ENCODE data around the gene HSDL2.
"Not testable (repeated sequence)": the region's sequence is repeated elsewhere in the genome, so short reads cannot be mapped to it uniquely, and the experiment has no call there.

Gene HSDL2

DNA sequence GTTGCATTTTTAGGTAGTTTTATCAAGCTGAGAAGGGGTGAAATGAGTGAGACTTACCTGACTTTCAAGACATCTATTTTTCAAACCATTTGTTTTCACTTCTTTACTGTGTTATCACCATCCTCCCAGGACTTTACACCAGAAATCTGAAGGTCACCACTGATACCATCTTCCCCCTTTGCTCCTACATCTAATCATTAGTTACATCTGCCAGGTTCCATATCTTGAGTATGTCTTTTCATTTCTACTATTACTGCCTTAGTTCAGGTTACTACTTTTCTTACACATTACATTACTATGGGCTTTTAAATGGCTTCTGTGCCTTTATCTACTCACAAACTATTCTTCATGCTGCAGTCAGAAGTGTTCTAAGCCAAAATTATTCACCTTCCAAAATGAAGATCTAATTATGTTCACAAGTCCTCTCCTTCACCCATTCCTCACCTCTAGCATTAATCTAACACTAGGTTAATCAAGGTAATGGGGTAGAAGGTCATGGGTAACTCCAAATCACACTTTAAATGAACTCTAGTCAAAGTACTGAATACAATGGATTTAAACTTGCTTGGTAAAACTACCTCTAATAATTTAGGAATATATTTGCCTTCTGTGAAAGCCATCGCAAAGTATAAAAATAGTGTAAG is 2.1 kb upstream of the HSDL2 start:
- Histone ChIP-seq H3K9me3 (ENCODE audit: control insufficient read depth, insufficient read depth, low read length) (no peaks in the 10 kb centered on the region), H3K9ac (ENCODE audit: low read depth, low read length) (peak overlapping the region; percentile 96), H3K36me3 (ENCODE audit: insufficient read depth, low read length) (peaks cover 3% of the 10 kb centered on the region; the same call in 1 of the 2 replicates), H3K4me1 (ENCODE audit: insufficient read depth, low read length) (no peaks in the 10 kb centered on the region)

DNA sequence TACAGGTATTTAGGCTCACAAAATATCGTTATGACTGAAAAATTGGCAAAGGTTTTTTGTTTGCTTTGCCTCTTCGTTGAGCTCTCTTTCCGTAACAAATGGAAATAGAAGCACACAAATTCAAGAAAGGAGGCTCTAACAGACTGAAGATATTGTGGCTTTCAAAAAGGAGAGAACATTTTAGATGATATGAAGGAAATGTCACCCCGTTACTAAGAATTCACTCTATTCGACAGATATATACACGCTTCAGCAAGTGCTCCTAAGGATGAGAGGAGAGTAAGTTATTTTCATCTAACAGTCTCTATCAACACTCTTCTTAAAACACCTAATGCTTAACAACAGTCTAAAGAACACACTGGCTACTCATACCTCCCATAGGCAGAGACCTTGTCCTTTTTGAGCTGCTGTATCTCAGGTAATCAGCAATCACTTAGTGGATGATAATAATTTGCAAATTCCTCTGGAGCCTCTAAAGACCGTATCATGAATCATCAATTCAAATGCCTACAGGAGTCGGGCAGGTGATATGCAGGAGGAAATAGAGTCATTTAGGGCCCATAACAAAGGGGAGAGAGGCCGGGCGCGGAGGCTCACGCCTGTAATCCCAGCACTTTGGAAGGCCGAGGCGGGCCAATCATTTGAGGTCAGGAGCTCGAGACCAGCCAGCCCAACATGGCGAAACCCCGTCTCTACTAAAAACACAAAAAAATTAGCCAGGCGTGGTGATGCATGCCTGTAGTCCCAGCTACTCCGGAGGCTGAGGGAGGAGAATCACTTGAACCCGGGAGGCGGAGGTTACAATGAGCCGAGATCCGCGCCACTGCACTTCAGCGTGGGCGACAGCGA is 1.4 kb upstream of the HSDL2 start:
- Histone ChIP-seq H3K36me3 (ENCODE audit: insufficient read depth, low read length) (0 out of 2 replicates have a peak, but pooled peaks cover 3% of the 10 kb centered on the region), H3K9me3 (ENCODE audit: control insufficient read depth, insufficient read depth, low read length) (no peaks in the 10 kb centered on the region), H3K4me1 (ENCODE audit: insufficient read depth, low read length) (no peaks in the 10 kb centered on the region), H3K9ac (ENCODE audit: low read depth, low read length) (peak overlapping the region; percentile 96)

DNA sequence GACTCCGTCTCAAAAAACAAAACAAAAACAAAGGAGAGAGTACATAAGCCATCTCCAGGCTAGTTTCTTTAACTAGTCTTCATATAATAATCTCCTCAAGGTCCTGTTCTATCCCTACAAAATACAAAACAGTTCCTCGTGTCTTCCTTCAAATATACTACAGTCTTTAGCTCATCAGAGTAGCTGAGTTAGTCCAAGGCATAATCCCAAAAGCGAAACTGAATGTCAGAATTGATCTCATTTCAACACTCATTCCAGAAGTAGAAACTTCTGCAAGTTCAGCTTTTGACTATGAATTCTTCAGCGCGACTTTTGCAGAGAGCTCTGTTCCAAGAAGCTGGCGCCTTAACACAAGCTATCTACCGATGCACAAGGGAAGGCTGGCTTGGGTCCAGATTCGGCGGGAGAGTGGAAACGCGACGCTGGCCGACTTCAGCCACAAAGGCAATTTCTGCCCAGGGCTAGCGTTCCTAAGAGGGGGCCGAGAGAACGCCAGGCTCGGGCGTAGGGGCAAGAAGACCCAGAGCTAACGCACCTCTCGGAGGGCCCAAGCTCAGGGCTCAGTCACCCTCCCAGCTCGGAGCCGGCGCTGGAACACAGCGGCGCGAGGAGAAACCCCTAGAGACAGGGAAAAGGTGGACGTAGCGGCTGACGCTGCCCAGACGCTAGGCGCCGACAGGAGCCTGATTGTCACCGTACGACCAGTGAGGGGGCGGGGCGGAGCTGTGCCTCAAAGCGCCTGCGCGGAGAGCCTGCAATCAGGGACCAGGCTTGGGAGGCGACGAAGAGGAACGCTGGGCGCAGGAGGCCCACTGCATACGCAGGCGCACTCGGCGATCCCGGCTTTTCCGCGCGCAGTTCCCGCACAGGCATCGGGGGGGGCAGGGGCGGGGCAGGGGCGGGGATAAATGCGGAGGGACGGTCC is 469 bp upstream of the HSDL2 start:
- 0 out of 2 replicates have a peak, but pooled peaks cover 3% of the 10 kb centered on the region for H3K36me3 ChIP-seq (ENCODE audit: insufficient read depth, low read length)
- no peaks in the 10 kb centered on the region for H3K4me1 ChIP-seq (ENCODE audit: insufficient read depth, low read length)
- H3K9ac ChIP-seq (ENCODE audit: low read depth, low read length) = peak overlapping the region; percentile 96
- H3K9me3 ChIP-seq (ENCODE audit: control insufficient read depth, insufficient read depth, low read length) = no peaks in the 10 kb centered on the region

DNA sequence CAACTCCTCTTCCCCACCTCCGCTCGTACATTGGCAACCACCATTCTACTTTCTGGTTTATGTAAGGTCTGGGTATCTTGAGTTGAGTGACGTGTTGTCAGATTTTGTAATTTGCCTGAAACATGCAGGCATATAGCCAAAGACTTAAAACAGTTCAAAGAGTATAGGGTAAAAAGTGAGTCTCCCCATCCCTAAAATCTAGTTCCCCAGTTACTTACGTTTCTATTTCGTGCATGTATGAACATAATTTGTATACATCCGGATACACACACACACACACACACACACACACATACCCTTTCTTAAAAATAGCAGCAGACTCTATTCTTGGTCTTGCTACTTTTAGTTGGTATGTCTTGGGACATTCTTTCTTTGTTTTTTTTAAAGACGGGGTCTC is 915 bp downstream of the HSDL2 start:
- Histone ChIP-seq H3K9ac (ENCODE audit: low read depth, low read length) (peak overlapping the region; percentile 84), H3K4me1 (ENCODE audit: insufficient read depth, low read length) (no peaks in the 10 kb centered on the region), H3K9me3 (ENCODE audit: control insufficient read depth, insufficient read depth, low read length) (no peaks in the 10 kb centered on the region), H3K36me3 (ENCODE audit: insufficient read depth, low read length) (0 out of 2 replicates have a peak, but pooled peaks cover 3% of the 10 kb centered on the region)

DNA sequence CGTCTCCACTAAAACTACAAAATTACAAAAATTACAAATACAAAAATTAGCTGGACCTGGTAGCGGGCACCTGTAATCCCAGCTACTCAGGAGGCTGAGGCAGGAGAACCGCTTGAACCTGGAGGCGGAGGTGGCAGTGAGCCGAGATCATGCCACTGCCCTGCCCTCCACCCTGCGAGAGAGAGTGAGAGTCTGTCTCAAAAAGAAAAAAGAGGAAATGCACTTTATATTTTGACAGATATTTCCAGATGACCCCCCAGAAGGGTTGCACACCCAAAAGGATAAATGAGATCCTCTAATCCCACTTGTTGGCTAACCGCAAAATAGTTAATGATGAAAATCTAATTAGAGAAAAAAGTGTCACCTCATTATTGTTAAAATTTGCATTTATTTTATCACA is 2.2 kb downstream of the HSDL2 start:
- no peak overlapping the region for H3K9ac ChIP-seq (ENCODE audit: low read depth, low read length)
- H3K4me1 ChIP-seq (ENCODE audit: insufficient read depth, low read length) = no peaks in the 10 kb centered on the region
- H3K36me3 ChIP-seq (ENCODE audit: insufficient read depth, low read length) = no peaks in the 10 kb centered on the region
- H3K9me3 ChIP-seq (ENCODE audit: control insufficient read depth, insufficient read depth, low read length) = no peaks in the 10 kb centered on the region

DNA sequence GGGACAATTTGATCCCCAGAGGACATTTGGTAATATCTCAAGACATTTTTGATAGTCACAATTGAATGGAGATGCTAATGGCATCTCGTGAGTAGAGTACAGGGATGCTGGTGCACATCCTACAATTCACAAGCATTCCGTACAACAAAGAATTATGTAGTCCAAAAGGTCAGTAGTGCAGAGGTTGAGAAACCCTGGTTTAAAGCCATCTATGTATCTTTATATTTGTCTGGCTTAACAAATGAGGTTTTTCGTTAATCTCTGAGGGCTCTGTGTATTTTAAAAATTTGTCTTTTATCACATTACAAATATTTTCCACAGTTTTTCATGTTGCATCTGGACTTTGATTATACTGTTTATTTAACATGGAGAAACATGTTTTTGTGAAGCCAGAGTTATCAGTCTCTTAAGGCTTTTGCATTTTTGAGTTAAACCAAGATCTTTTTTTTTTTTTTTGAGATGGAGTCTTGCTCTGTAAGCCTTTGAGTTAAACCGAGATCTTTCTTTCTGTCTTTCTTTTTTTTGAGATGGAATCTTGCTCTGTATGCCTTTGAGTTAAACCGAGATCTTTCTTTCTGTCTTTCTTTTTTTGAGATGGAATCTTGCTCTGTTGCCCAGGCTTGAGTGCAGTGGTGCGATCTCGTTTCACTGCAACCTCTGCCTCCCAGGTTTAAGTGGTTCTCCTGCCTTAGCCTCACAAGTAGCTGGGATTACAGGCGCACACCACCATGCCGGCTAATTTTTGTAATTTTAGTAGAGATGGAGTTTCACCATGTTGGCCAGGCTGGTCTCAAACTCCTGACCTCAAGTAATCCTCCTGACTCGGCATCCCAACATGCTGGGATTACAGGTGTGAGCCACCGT is 2.8 kb downstream of the HSDL2 start:
- no peaks in the 10 kb centered on the region for H3K9me3 ChIP-seq (ENCODE audit: control insufficient read depth, insufficient read depth, low read length)
- H3K36me3 ChIP-seq (ENCODE audit: insufficient read depth, low read length) = no peaks in the 10 kb centered on the region
- H3K9ac ChIP-seq (ENCODE audit: low read depth, low read length) = no peak overlapping the region
- no peaks in the 10 kb centered on the region for H3K4me1 ChIP-seq (ENCODE audit: insufficient read depth, low read length)

DNA sequence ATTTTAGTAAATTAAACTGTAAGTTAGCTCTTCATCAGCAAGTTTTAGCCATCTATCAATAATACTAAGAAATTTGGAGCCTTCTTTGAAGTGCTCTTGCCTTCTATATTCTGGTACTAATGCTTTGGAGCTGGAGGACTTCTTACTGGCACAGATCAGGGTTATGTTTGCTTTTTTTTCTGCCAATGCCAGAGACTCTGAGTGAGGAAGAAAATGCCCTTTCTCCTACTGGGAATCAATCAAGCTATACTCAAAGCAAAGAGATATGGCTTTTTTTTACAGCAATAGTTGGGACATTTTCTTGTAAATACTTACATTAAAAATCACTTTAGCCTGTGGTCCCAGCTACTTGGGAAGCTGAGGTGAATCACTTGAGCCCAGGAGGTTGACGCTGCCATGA is 4.3 kb downstream of the HSDL2 start:
- Histone ChIP-seq H3K9me3 (ENCODE audit: control insufficient read depth, insufficient read depth, low read length) (no peaks in the 10 kb centered on the region), H3K9ac (ENCODE audit: low read depth, low read length) (no peak overlapping the region), H3K36me3 (ENCODE audit: insufficient read depth, low read length) (no peaks in the 10 kb centered on the region), H3K4me1 (ENCODE audit: insufficient read depth, low read length) (no peaks in the 10 kb centered on the region)

DNA sequence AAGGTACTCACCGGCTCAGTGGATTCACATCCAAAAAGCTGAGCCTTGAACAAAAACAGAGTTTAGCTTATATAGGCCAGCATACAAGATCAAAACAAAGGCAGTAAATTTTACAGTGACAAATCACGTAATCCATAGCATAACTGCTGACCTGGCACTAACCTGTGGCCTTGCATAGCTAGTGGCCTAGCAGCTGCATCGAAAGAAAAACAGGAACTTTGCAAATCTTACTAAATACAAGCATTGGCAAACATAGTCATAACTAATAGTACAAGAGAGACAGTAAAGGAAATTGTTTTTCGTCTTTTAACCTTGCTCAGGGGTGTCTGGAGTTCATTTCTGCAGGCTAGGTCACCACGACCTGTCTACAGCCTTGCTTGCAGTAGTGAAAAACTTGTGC is 4.8 kb downstream of the HSDL2 start:
- no peak overlapping the region for H3K9ac ChIP-seq (ENCODE audit: low read depth, low read length)
- no peaks in the 10 kb centered on the region for H3K36me3 ChIP-seq (ENCODE audit: insufficient read depth, low read length)
- no peaks in the 10 kb centered on the region for H3K9me3 ChIP-seq (ENCODE audit: control insufficient read depth, insufficient read depth, low read length)
- no peaks in the 10 kb centered on the region for H3K4me1 ChIP-seq (ENCODE audit: insufficient read depth, low read length)

DNA sequence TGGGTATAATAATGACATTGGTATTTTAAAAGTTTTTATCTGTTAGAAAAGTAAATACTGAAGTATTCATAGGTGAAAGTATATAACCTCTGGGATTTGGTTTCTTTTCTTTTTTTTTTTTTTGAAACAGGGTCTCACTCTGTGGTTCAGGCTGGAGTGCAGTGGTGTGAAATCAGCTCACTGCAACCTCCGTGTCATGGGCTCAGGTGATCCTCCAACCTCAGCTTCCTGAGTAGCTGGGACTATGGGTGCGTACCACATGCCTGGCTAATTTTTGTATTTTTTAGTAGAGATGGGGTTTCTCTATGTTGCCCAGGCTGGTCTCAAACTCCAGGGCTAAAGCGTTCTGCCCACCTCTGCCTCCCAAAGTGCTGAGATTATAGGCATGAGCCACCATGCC is 7.2 kb downstream of the HSDL2 start:
- Histone ChIP-seq H3K9ac (ENCODE audit: low read depth, low read length) (no peak overlapping the region), H3K36me3 (ENCODE audit: insufficient read depth, low read length) (no peaks in the 10 kb centered on the region), H3K9me3 (ENCODE audit: control insufficient read depth, insufficient read depth, low read length) (peaks cover 1% of the 10 kb centered on the region; the same call in 1 of the 2 replicates), H3K4me1 (ENCODE audit: insufficient read depth, low read length) (no peaks in the 10 kb centered on the region)

DNA sequence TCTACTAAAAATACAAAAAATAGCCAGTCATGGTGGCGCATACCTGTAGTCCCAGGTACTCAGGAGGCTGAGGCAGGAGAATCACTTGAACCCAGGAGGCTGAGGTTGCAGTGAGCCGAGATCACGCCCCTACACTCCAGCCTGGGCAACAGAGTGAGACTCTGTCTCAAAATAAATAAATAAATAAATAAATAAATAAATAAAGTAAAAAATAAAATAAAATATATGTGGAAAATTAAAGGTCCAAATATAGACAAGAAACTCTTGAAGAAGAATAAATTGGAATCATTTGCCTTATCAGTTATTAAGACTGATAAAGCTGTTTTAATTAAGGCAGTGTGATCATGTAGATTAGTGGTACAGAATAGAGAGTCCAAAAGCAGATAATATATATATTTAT is 10.0 kb downstream of the HSDL2 start:
- H3K4me1 ChIP-seq (ENCODE audit: insufficient read depth, low read length); H3K9ac ChIP-seq (ENCODE audit: low read depth, low read length); H3K36me3 ChIP-seq (ENCODE audit: insufficient read depth, low read length); H3K9me3 ChIP-seq (ENCODE audit: control insufficient read depth, insufficient read depth, low read length): not testable (repeated sequence)

DNA sequence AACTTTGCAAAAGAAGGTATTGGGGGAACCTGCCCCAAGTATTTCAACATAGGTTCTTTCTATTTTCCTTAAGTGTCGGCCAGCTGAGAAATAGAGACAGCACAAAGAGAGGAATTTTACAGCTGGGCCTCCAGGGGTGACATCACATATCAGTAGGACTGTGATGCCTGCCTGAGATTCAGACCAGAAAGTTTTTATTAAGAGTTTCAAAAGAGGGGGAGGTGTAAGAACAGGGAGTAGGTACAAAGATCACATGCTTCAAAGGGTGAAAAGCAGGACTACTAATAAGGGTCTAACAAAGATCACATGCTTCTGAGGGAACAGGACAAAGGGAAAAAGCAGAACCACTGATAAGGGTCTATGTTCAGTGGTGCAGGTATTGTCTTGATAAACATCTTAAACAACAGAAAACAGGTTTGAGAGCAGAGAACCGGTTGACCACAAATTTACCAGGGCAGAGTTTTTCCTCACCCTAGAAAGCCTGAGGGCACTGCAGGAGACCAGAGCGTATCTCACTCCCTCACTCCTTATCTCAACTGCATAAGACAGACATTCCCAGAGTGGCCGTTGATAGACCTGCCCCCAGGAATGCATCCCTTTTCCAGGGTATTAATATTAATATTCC is 12.1 kb downstream of the HSDL2 start:
- H3K9ac ChIP-seq (ENCODE audit: low read depth, low read length); H3K4me1 ChIP-seq (ENCODE audit: insufficient read depth, low read length): not testable (repeated sequence)

DNA sequence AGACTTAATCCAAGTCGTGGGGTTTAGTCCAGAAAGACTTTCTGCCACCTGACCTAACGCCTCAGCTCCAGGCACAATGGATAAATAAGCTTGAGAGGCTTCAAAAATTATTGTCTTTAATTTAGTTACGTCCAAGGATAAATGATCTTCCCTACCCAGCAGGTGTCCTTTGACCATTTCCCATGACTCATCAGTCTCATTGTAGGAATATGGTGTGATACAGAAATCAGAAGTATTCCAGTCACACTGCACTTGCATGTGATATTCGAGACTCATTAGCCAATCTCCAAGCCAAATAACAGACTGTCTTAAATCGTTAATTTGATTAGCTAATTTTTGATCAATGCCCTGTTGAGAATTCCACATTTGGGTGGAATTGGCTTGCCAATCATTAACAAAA is 13.2 kb downstream of the HSDL2 start:
- not testable (repeated sequence) for H3K9ac ChIP-seq (ENCODE audit: low read depth, low read length); H3K9me3 ChIP-seq (ENCODE audit: control insufficient read depth, insufficient read depth, low read length); H3K36me3 ChIP-seq (ENCODE audit: insufficient read depth, low read length); H3K4me1 ChIP-seq (ENCODE audit: insufficient read depth, low read length)

More for the DNA sequence above, 12.1 kb downstream of the HSDL2 start:
- H3K36me3 ChIP-seq (ENCODE audit: insufficient read depth, low read length); H3K9me3 ChIP-seq (ENCODE audit: control insufficient read depth, insufficient read depth, low read length): not testable (repeated sequence)

DNA sequence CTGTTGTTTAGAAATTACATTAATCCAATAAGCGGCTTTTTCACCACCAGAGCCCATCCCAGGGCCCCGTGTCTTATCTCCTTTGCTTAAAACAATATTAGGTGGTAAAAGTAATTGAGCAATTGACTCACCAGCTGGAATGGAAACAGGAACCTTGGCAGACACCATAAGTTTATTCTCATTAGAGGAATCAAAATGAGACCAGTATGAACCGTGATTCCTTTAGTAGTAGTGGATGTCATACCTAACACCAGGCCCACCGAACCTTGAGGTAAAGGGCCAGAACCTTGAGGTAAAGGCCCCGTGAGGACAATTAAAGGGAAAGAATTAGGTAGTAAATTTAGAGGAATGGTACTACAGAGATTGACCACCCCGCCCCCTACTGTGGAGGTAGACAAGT is 16.5 kb downstream of the HSDL2 start:
- H3K4me1 ChIP-seq (ENCODE audit: insufficient read depth, low read length) = no peaks in the 10 kb centered on the region
- H3K9me3 ChIP-seq (ENCODE audit: control insufficient read depth, insufficient read depth, low read length) = peaks cover 6% of the 10 kb centered on the region; the same call in 1 of the 2 replicates
- H3K36me3 ChIP-seq (ENCODE audit: insufficient read depth, low read length) = 0 out of 2 replicates have a peak, but pooled peaks cover 2% of the 10 kb centered on the region
- no peak overlapping the region for H3K9ac ChIP-seq (ENCODE audit: low read depth, low read length)

Data from ES-I3 (cell line).